AG09319 (cell line): ENCODE data around the gene ZBTB38.

ENCODE experiments used
- DNase-seq: peaks from one replicate; pipeline ENCODE4 v3.0.0-alpha.2; 2010; ENCODE audit warnings: low read depth; ENCODE audit errors: extremely low read depth
- CTCF ChIP-seq: IDR thresholded peaks from 2 replicates; pipeline ENCODE4 v1.5.1; 2011; ENCODE audit warnings: low read depth, mild to moderate bottlenecking, inconsistent platforms, low read length, moderate library complexity

The ZBTB38 gene

GRCh38 chr3:141388395-141388794 lies 20.1 kb downstream of the ZBTB38 start:
- no peak for DNase-seq
- no peak for TF ChIP-seq CTCF

GRCh38 chr3:141388823-141389621 lies 20.7 kb downstream of the ZBTB38 start:
- DNase-seq: no peak

GRCh38 chr3:141389703-141390102 lies 21.4 kb downstream of the ZBTB38 start:
- no peak for TF ChIP-seq CTCF
- DNase-seq: no peak

More at GRCh38 chr3:141388823-141389621, 20.7 kb downstream of the ZBTB38 start:
- no peak for TF ChIP-seq CTCF

- no peak for TF ChIP-seq CTCF
- no peak for DNase-seq
These were observed 22.4 kb downstream of the ZBTB38 start for GRCh38 chr3:141390747-141391146.

GRCh38 chr3:141391298-141391990 lies 23.1 kb downstream of the ZBTB38 start:
- no peak for TF ChIP-seq CTCF
- DNase-seq: no peak

- no peak for DNase-seq
- TF ChIP-seq CTCF: no peak
These were observed 23.6 kb downstream of the ZBTB38 start for GRCh38 chr3:141391991-141392316.

GRCh38 chr3:141392416-141392815 lies 24.1 kb downstream of the ZBTB38 start:
- DNase-seq: no peak
- TF ChIP-seq CTCF: no peak
